HK-2 (cell line): ENCODE data around the gene GPATCH2.

Source experiments
- DNase-seq: peaks from one replicate; pipeline ENCODE4 v3.0.0-alpha.2; 2018; ENCODE audit not compliant: unreplicated experiment

The GPATCH2 gene

DNA sequence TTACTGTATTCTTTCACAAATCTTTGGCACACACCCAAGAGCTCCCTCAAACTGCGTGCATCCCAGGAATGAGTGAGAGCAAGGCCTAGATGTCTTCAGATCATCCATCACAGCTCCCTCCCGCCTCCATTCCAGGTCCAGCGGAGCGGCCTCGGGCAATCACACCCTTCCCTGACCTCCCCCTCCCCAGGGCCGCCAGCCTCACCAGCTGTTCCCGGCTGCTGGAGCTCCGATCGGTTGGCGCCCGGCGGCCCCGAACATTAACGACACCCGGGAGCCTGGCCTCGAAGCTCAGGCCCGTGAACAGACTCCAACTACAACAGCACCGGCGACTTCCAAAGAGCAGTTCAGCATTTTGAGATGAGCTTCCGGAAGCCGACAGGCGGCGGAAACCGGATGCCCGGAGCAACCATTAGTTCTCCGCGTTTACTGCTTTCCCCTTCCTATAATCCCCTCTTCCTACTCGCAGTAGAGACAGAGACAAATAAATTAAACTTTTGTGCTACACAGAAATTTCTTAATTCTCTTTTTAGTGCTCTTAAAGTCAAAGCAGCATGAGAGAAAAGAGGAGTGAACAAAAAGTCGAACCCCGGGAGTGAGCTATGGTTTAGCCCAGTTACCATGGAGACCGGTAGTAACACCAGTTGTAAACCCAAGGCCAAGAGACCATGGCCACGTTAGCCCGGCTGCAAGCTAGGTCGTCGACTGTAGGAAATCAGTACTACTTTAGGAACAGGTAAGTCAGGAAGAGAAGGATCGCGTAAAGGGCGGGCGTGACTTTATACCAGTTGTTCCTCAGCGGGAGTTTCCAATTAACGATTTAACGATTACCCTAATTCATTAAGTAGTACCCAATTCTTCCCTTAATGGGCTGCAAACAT, at the start of gene GPATCH2, which contains the start of gene SPATA17:
Gene GPATCH2 (minus strand): TSS at position 380 of the 881 bp plus-strand sequence. CDS start 119 bp downstream, at position 261.
Gene SPATA17 (plus strand): TSS at position 634 of the 881 bp plus-strand sequence. CDS start 35 bp downstream, at position 669.
- DNase-seq, result peak; percentile 82

DNA sequence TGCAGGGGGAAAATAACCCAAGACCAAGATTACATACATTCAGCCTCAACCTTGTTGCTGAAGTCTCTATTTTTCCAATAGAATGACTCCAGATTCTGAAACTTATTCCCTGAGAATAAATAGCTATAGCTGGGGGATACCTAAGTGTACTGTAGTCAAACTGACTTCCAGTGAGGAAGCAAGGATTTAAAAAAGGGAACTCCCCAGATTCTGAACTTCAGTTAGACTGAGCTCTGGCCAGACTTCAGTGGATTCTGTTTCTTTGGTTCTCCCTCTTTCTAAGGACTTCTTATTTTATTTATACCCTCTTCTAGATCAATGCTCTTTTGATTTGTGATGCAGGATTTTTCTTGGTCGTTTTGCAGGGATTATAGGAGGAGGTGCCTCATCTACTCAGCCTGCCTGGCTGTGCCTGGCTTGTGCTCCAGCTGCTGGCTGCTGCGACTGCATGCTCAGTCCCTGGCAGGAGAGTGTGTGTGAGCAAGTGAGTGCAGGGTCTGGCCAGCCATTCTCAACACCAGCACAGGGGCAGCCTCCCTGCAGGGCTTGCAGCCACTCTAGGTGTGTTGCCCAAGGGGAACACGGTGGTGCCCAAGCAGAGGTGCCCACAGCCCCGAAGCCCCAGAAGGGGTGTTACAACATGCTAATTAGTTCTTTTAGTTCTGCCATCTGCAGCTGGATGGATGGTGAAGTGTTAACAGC, 43.3 kb upstream of the GPATCH2 start:
- DNase-seq, result no peak

- no peak for DNase-seq
Measured at GRCh38 chr1:217673387-217673786, 42.5 kb upstream of the GPATCH2 start.

- DNase-seq, result no peak
Measured at GRCh38 chr1:217668351-217668940, 37.6 kb upstream of the GPATCH2 start.

DNA sequence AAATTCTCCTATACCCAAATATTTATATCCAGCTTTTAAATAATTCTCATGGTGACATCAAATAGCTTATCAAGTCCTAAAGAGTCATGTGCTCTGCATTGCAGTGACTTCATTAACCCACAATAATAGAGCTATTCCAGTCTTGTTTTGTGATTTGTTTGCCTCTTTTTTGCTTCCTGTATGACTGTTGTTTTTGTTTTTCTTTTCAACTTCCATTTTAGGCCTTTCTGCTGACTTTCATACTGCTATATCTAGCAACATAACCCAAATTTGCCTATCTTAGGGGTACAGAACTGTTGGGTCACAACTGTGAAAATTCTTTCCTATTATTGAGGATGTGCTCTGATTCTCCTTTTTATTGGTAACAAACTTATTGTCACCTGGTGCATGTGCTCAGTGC, 30.5 kb upstream of the GPATCH2 start:
- no peak for DNase-seq

- DNase-seq, result peak; percentile 37
Measured at GRCh38 chr1:217660353-217661062, 29.6 kb upstream of the GPATCH2 start.

DNA sequence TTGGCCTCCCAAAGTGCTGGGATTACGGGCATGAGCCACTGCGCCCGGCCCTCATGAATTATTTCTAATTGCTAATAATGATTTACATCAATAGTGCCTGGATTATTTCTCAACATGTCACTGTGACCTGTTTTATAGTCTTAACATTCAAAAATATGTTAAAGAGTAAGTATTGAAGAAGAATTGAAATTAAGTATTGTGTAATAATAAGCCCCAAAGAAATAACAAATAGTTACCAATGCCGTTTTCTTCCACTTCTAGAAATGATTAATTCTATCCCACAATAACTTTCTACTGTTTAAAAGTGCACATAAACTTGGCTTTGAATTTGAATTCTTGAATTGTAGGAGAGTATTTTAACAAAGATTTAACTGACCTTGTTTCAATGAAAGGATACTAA, 19.8 kb upstream of the GPATCH2 start:
- no peak for DNase-seq

GRCh38 chr1:217647791-217648190, 16.9 kb upstream of the GPATCH2 start:
- DNase-seq, result no peak

DNA sequence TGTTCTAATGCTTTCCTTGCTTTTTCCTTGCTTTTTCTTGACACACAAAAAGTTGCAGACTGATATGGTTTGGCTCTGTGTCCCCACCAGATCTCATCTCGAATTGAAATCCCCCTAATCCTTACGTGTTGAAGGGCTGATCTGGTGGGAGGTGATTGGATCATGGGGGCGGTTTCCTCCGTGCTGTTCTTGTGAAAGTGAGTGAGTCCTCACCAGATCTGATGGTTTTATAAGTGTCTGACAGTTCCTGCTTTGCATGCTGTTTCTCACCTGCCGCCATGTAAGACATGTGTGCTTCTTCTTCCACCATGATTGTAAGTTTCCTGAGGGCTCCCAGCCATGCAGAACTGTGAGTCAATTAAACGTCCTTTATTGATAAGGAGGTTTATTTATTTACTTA, 11.6 kb upstream of the GPATCH2 start:
- DNase-seq, result no peak

- DNase-seq, result no peak
Measured at GRCh38 chr1:217627431-217627830, 3.5 kb downstream of the GPATCH2 start.

DNA sequence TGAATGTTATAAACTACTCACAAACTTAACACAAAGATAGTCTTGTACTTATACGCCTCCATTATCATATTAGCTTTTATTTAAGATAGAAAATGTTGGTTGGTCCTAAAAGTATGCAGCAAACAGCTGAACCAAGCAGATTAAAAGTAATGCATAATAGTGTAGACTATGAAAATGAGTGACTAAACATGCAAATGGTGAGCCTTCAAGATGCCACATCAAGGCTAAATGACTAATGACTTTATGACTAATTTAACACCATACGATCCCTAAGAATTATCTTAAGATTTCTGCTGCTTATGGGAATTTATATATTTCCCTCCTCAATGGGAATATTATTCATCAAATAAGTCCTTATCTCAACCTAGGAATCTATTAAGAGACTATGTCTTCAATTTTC, 4.6 kb downstream of the GPATCH2 start:
- DNase-seq, result no peak

DNA sequence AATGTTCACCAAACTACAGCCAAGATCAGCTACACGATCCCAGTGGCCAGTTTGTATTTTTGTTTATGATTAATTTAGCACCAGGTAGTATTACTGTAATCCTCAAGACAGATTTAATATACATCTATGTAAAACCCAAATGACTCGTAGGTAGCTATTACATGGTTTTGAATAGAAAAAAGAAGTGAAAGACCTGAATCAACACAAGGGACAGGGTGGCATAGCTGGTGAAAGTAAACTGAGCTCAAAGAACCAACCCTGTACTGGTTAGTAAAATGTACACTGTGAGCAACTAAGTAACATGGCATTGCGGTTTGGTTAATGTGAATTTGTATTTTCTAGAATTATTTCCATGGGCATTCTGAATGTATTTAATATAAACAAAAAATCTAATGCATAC, 8.8 kb downstream of the GPATCH2 start:
- DNase-seq, result no peak

GRCh38 chr1:217620814-217621213, 10.1 kb downstream of the GPATCH2 start:
- DNase-seq, result no peak

- DNase-seq, result no peak
Measured at GRCh38 chr1:217617126-217617525, 13.8 kb downstream of the GPATCH2 start.

DNA sequence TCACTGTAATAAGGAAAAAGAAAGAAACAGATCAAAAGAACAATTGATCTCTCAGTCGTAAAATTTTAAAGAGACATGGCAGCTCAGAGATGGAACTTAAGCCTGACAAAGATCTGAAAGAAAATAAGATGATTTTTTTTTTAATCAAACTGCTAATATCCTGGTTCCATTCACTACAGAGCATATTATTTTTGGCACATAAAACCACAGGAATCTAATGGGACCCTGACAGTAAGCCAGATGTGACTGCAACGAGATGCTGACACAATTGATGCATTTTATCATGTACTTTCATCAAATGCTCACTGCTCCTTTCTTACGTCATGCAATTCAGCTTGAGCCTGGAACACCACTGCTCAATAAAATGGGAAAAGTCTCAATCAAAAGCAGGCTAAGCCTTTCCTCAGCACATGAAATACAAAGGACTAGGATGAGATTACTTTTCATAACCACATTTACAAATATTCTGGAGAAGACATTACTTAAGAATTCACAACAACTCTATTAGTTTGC, 16.6 kb downstream of the GPATCH2 start:
- DNase-seq, result no peak

DNA sequence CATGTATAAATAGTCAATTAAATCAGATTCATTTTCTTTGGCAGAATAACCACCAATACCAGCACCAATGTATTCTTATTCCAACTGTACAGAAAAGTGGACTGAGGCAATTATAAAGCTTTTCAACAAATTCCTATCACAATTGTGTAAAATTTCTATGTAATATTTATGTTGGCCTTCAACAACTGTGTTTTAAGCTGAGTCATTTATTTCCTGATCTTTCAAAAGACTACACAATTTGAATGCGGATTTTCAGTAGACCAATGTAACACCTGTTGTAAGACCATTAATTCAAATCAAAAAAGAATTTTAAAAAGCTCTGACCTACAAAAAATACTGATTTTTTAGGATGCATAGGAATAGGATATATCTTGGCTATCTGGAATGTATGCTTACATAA, 25.5 kb downstream of the GPATCH2 start:
- no peak for DNase-seq

- no peak for DNase-seq
Measured at GRCh38 chr1:217602380-217602779, 28.5 kb downstream of the GPATCH2 start.

DNA sequence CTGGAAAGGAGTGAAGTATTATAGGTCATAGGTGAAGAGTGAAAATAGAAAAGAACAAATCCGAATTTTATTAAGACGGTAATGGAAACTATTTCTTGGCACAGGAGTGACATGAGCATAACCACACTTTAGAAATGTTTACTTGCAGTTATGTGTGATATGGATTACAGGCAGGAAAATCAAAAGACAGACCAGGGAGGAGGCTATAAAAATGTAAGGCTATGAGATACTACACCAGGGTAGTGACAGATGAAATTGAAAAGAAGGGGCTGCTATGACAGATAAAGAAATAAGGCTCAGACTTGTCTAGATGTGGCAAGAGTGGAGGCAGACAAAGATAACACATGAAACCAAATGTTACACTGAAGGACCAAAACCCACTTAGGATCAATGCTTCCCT, 31.7 kb downstream of the GPATCH2 start:
- DNase-seq, result no peak

- DNase-seq, result no peak
Measured at GRCh38 chr1:217590598-217590997, 40.3 kb downstream of the GPATCH2 start.

DNA sequence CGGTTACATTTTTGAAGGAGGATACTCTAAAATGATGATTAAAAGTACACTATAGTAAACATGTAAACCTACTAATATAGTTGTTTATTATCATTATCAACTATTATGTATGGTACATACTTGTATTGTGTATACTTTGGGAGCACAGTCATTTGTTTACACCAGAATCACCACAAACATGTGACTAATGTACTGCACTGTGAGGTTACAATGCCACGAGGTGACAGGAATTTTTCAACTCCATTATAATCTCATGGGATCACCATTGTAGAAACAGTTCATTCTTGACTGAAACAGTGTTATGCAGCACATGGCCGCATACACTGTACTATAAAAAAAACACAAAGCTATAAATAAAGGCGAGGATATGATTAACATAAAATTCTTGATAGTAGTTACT, 44.3 kb downstream of the GPATCH2 start:
- no peak for DNase-seq

DNA sequence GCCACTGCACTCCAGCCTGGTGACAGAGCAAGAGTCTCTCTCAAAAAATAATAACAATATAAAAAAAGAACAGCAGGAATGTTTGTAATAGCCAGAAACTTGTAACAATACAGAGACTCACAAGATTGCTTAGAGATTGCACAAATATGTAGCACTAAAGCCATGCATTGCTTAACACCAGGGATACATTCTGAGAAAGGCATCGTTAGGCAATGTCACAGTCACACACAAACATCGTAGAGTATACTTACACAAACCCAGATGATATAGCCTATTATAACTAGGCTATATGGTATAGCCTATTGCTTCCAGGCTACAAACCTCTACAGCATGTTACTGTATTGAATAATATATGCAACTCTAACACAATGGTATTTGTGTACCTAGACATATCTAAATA, 45.3 kb downstream of the GPATCH2 start:
- no peak for DNase-seq
